ENCODE measurements around the gene MARK4. TPM values are rescaled to one million over a fixed set of nuclear protein-coding genes. Genes with fewer than 3 reads are reported as not detected.
A peak's percentile ranks its signal among the peaks of the same experiment; 100 is the strongest.
"Not testable (repeated sequence)": the region's sequence is repeated elsewhere in the genome, so short reads cannot be mapped to it uniquely, and the experiment has no call there.

Gene MARK4
- polyA plus RNA-seq (2012; ENCODE audit: insufficient read depth, insufficient read length): 51.0 TPM

DNA sequence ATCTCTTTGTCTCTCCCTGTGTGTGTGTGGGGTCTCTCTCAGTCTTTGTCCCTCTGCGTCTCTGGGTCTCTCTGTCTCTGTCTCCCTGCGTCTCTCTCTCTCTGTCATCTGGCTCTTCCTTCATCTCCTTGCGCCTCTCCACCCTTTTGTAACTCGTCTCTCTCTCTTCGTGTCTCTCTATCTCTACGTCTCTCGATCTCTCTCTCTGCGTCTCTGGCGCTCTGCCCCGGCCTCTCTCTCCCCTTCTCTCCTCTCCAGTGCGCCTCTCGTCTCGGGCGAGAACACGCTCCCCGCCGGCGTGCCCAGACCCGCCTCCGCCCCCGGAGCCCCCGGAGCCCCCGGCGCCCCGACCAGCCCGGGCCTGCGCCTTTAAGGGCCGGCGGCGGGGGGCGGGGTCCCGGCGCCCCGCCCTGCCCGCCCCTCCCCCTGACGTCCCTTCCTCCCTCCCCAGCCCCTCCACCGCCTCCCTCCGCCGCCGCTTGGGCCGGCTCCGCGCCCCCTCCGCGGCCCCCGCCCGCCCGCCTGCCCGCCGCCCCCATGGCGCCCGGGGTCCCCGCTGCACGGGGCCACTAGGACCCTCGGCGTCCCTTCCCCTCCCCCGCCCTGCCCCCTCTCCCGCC is at the start of gene MARK4:
Gene MARK4, plus strand, starts transcription at position 440 of the 620 bp plus-strand sequence. CDS start 318 bp downstream, outside the sequence.
- peak; percentile 39 for DNase-seq (ENCODE audit: low read depth, low spot score)
- H3K4me3 ChIP-seq (ENCODE audit: low read length): peak within 1 kb of the TSS; percentile 77

DNA sequence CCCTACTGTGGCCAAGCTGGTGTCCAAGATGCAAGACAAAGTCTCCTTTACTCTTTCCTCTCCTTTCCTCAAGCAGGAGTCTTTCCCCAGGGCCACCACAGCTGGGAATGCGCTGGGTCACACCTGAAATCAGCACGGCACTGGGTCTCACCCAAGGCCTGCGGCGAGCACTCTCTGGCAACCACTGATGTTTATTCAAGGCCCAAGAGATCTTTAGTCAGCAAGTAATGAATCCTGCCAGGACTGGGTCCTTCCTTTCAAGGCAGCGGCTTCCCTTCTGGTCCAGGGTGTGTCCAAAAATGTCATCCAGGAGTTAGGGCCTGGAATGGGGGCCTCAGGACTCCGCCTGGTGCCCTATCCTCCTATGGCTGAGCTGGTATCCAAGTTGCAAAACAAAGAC is 48.4 kb upstream of the MARK4 start:
- DNase-seq (ENCODE audit: low read depth, low spot score): no peak
- no peak overlapping the region for H3K4me3 ChIP-seq (ENCODE audit: low read length)

DNA sequence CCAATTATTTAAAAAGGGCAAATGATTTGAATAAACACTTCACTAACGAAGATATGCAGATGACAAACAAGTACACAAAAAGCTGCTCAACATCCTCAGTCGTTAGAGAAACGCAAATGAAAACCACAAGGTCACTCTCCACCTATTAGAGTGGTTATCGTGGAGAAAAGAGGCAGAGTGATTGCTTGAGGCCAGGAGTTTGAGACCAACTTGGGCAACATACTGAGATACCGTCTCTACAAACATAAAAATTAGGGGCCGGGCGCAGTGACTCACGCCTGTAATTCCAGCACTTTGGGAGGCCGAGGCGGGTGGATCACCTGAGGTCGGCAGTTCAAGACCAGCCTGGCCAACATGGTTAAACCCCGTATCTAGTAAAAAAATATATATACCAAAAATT is 45.3 kb upstream of the MARK4 start:
- no peak for DNase-seq (ENCODE audit: low read depth, low spot score)
- H3K4me3 ChIP-seq (ENCODE audit: low read length): no peak overlapping the region

DNA sequence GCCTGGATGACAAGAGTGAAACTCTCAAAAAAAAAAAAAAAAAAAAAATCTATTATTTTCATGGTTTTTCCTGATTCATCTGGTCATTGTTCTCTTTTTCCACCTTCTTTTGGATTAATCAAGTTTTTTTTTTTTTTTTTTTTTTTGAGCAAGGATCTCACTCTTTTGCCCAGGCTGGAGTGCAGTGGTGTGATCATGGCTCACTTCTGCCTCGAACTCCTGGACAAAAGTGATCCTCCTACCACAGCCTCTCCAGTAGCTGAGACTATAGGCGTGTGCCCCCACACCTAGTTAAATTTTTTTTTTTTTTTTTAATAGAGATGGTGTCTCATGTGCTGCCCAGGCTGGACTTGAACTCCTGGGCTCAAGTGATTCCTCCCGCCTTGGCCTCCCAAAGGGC is 44.7 kb upstream of the MARK4 start:
- no peak overlapping the region for H3K4me3 ChIP-seq (ENCODE audit: low read length)
- no peak for DNase-seq (ENCODE audit: low read depth, low spot score)

DNA sequence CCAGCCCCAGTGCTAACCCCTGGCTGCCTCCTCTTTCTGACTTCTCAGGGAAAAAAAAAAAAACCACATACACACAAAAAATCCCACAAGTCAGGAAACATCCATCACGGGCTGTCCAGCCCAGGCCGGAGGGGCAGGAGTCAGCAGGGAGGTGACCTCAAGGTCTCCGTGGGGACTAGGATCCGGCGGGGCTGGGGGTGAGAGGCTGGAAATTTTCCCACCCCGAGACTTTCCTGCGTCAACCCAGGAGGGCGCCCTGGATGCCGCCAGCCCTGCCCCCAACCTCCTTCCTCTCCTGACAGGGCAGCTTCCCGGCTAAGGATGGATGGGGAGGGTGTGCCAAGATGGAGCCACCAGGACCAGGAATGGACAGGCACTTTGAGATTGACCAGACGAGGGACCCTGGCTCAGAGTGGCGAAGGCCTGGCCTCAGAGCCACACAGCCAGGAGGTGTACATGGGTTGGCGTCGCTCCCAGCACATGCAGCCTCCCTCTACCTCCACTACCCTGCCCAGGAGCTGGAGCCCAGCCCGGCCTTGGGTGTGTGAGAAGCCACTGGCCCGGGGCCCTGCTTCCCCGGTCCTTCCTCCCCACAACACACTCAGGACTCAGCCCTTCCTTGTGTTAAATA is 39.2 kb upstream of the MARK4 start:
- DNase-seq (ENCODE audit: low read depth, low spot score): no peak
- no peak overlapping the region for H3K4me3 ChIP-seq (ENCODE audit: low read length)

DNA sequence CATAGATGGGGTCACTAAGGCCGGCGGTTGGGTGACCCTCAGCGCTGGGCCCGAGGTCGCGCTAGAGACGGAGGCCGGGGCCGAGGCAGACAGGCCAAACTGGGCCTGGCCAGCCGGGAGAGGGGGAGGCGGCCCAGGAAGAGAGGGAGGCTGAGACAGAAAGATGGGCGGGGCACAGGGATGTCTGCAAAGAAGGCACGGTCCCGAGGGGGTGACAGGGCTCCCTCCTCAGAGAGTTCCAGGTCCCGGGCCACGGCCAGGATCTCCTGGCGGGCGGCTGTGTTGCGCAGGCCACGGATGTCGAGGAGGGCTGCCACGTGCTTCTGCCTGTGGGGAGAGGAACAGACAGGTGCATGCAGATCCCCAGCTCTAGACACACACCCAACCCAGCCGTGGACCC is 38.0 kb upstream of the MARK4 start:
- H3K4me3 ChIP-seq (ENCODE audit: low read length): no peak overlapping the region
- DNase-seq (ENCODE audit: low read depth, low spot score): no peak

DNA sequence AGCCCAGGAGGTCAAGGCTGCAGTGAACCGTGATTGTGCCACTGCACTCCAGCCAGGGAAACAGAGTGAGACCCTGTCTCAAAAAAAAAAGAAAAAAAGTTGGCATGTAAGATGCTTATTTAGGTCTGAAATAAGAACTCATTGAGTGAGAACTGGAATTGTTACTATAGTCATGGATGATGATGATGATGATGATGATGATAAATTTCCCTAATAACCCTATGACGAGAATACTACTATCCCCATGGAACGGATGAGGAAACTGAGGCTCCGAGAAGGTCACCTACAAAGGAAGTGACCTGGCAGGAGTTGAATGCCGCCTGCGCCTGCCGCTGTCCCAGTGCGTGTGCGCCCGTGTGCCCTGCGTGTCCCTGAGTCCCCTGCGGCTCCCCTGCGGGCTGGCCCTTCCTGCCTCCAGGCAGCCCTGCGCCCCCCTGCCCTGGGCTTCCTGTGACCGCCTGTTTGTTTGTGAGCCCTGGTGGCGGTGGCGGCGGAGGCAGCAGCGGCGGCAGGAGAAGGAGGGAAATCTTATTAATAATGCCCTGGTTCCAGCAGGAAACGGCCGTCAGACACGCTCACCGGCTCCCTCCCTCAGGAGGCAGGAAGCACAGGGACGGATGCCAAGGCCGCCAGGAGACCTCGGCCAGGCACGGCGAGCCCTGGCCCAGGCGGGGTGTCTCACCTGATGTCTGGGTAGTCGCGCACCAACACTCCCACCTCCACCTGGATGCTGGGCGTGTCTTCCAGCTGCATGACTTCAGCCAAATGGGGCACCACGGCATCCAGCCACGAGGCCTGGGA is 35.5 kb upstream of the MARK4 start:
- H3K4me3 ChIP-seq (ENCODE audit: low read length): no peak overlapping the region
- no peak for DNase-seq (ENCODE audit: low read depth, low spot score)

DNA sequence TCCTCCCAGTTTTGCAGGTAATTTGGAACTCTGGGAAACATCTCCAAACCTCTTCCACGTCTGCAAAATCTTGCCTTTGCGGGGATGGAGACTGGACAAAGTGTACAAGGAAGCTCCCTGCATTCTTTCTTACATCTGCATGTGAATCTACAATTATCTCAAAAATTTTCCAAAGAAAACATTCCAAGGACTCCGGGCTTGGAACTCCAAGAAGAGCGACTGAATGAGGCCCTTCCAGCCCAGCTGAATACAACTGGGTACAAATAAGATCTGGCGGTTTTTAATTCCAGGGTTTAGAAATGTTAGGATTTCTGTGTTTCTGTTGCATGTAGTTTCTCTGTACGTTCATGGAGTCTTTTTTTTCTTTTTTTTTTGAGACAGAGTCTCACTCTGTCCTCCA is 34.4 kb upstream of the MARK4 start:
- no peak for DNase-seq (ENCODE audit: low read depth, low spot score)

DNA sequence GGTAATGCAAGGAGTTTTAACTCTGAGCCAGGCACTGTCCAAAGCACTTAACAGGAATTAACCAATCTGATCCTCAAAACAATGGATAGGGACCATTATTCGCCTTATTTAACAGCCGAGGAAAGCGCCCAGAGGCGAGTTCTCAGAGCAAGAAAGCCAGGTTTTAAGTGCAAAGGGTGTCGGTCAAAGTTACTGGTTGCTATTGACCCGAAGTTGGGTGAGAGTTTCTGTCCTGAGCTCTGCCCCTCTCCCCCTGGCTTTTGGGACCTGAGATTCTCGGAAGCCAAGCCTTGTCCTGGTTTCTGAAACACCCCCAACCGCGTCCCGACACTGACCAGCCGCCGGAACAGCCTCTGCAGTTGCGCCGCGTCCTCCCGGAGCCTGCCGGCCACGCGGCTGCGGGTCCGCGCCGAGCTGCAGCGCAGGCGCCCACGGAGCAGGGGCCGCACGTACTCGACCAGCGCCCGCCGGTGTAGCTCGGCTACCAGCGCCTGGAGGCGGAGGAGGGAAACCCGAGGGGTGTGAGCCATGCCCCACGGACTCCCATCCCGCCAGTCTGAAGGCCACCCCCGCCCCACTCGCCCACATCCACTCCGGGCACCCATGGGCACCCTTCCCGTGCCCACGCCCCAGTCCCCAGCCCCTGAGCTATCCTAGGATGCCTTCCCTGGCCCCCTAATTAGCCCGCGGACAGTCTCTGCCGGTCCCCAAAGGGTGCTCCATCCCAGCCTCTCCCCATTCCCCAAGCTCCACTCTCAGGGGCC is 33.7 kb upstream of the MARK4 start:
- no peak overlapping the region for H3K4me3 ChIP-seq (ENCODE audit: low read length)
- DNase-seq (ENCODE audit: low read depth, low spot score): no peak

More for the DNA sequence above, 34.4 kb upstream of the MARK4 start:
- no peak overlapping the region for H3K4me3 ChIP-seq (ENCODE audit: low read length)

DNA sequence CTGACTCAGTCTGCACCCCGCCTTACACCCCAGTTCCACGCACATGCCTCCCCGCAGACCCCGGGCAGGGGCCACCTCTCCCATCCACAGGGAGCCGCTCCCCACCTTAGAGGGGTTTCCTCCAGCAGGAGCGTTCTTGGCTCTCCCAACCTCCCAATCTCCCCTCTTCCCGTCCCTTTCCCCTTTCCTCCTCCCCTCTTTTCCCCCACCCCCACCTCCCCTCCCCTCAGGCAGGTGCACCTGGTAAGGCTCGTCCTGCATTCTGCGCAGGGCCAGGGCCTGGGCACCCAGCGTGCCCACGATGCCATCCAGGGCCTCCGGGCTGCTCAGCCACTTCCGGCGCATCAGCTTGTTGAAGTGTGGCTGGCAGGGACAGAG is 33.1 kb upstream of the MARK4 start:
- no peak for DNase-seq (ENCODE audit: low read depth, low spot score)
- H3K4me3 ChIP-seq (ENCODE audit: low read length): no peak overlapping the region

DNA sequence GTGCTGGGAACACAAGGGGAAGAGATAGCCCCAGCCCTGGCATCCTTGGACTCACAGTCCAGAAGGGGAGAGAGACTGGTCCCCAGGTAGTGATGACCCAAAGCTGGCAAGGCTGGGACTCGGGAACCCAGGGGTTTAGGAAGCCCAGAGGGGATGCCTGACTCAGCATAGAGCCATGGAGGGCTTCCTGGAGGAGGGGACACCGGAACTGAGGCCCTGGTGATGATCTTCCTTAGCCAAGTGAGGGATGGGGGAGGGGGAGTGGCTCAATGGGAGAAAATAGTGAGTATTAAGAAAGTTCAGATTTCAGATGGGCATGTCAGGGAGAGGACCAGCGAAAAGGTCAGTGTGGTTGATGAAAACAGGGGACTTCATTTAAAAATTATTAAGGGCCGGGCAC is 32.6 kb upstream of the MARK4 start:
- H3K4me3 ChIP-seq (ENCODE audit: low read length): no peak overlapping the region
- no peak for DNase-seq (ENCODE audit: low read depth, low spot score)

DNA sequence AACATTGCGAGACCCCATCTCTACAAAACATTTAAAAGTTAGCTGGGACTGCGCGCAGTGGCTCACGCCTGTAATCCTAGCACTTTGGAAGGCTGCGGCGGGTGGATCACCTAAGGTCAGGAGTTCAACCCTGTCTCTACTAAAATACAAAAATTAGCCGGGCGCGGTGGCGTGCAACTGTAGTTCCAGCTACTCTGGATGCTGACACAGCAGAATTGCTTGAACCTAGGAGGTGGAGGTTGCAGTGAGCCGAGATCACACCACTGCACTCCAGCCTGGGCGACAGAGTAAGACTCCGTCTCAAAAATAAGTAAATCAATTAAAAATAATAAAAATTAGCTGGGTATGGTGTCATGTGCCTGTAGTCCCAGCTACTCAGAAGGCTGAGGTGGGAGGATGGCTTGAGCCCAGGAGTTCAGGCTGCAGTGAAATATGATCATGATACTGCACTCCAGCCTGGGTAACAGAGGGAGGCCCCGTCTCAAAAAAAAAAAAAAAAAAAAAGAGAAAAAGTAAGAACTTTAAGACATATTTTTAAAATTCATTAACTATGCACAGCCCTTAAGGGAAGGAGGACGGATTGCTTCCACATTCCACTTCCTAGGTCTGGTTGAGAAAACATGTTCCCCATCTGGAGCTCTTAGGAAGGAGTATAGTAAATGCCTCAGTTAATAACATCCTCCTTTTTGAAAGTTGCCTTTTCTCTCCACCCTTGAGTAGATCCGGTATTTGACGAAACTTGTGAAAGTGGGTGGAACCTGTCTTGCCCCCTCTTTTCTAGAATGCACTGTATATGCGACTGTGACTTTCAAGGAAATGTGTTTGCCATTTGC is 31.9 kb upstream of the MARK4 start:
- no peak for DNase-seq (ENCODE audit: low read depth, low spot score)
- H3K4me3 ChIP-seq (ENCODE audit: low read length): no peak overlapping the region

DNA sequence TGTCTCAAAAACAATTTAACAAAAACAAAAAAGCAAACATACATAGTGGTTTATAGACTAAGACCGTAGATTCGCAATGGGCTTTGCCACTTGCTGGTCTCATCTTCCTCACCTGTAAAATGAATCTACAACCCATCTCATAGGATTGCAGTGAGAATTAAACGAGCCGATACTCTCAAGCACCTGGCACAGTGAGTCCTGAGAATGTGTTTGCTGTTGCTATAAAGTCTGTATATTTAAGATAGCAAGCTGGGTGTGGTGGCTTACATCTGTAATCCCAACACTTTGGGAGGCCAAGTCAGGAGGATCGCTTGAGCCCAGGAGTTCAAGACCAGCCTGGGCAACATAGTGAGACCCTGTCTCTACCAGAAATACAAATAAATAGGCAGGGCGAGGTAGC is 28.3 kb upstream of the MARK4 start:
- DNase-seq (ENCODE audit: low read depth, low spot score): no peak
- no peak overlapping the region for H3K4me3 ChIP-seq (ENCODE audit: low read length)

DNA sequence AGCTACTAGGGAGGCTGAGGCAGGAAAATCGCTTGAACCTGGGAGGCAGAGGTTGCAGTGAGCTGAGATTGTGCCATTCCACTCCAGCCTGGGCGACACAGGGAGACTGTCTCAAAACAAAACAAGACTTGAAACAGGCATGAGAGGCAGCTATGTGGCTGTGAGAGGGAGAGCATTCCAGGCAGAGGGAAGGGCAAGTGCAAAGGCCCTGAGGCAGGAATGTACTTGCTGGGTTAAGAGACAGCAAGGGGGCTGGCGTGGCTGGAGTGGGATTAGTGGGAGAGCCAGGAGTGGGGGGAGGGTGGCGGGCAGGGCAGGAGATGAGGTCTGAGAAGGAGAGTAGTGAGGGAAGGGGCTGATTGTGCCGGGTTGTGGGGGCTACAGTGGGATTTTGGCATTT is 27.2 kb upstream of the MARK4 start:
- no peak for DNase-seq (ENCODE audit: low read depth, low spot score)
- no peak overlapping the region for H3K4me3 ChIP-seq (ENCODE audit: low read length)

DNA sequence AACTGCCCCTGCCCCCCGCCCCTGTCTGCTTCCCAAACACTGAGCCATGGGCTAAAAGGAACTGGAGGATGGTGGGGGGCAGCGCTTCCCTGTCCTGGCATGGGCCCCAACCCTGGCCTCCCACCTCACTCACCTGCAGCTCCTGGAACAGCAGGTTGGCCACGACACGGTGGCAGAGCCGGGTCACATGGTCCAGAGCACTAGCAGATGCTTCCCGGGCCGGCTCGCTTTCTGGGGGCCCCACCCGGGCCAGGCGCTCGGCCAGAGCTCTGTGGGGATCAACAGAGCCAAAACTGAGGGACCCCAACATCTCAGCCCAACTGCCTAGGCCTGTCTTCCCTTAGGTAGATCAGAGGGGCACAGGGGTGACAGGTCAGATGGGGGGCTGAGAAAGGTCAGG is 26.4 kb upstream of the MARK4 start:
- no peak for DNase-seq (ENCODE audit: low read depth, low spot score)
- H3K4me3 ChIP-seq (ENCODE audit: low read length): no peak overlapping the region

DNA sequence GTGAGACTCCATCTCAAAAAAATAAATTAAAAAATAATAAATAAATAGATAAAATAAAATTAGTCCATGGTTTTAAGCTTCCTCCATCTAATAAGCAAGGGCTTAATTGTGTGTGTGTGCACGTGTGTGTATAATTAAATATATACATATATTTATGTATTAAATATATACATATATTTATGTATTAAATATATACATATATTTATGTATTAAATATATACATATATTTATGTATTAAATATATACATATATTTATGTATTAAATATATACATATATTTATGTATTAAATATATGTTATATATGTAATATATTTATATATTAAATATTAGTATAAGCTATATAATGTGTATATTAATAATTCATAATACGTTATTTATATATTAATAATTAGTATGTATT is 22.0 kb upstream of the MARK4 start:
- not testable (repeated sequence) for H3K4me3 ChIP-seq (ENCODE audit: low read length); DNase-seq (ENCODE audit: low read depth, low spot score)

DNA sequence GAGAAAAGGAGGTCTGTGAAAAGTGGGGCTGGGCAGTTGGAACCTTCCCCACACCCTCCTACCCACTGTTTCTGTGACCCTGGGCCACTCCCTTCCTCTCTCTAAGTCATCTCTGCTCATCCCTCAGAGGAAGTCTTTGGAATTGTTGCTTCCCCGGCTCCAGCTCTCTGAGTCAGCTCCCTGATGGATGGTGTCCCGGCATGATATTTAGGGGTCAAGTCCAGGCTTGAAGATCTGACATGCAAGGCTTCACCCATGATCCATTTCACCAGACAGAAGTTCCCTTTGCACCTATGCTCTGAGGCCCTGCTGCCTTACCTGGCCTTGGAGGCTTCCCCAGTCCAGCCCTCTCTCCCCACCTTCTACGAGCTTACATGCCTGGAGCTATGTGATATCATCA is 19.2 kb upstream of the MARK4 start:
- no peak for DNase-seq (ENCODE audit: low read depth, low spot score)
- H3K4me3 ChIP-seq (ENCODE audit: low read length): no peak overlapping the region

DNA sequence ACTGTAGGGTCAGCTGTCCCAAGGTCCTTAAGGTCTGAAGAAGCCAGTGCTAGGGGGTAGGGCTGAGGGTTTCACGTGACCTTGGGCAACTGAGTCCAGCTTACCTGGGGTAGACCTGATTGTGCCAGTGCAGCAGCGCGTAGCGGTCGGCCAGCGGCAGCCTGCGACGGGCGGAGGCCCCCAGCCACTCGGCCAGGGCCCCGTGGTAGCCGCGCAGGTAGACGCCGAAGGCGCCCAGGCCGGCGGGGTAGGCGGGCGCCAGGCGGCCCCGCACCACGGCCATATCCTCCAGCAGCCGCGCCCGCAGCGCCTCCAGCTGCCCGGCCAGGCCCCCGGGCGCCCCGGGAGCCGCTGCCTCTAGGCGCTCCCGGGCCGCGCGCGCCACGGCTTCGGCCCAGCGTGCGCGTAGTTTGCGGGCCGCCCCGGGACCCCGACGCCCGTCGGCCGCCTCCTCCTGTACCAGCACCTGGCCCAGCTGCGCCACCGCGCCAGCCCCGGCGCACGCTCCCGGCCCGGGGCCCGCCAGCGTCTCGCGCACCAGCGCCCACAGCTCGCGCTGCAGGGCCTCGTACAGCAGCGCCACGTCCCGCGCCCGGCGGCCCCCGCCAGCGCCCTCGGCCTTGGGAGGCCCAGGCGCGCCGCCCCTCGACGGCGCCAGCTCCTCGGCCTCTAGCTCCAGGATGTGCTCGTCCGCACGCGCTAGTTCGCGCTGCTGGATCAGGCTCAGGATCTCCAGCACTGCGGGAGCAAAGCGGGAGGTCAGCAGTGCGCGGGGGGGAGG is 16.8 kb upstream of the MARK4 start:
- H3K4me3 ChIP-seq (ENCODE audit: low read length): no peak overlapping the region
- DNase-seq (ENCODE audit: low read depth, low spot score): no peak
